Measurements from ENCODE around the gene TMC6. TPM values are rescaled to one million over a fixed set of nuclear protein-coding genes. Genes with fewer than 3 reads are reported as not detected.
A peak's percentile ranks its signal among the peaks of the same experiment; 100 is the strongest.

TMC6 gene, protein sequence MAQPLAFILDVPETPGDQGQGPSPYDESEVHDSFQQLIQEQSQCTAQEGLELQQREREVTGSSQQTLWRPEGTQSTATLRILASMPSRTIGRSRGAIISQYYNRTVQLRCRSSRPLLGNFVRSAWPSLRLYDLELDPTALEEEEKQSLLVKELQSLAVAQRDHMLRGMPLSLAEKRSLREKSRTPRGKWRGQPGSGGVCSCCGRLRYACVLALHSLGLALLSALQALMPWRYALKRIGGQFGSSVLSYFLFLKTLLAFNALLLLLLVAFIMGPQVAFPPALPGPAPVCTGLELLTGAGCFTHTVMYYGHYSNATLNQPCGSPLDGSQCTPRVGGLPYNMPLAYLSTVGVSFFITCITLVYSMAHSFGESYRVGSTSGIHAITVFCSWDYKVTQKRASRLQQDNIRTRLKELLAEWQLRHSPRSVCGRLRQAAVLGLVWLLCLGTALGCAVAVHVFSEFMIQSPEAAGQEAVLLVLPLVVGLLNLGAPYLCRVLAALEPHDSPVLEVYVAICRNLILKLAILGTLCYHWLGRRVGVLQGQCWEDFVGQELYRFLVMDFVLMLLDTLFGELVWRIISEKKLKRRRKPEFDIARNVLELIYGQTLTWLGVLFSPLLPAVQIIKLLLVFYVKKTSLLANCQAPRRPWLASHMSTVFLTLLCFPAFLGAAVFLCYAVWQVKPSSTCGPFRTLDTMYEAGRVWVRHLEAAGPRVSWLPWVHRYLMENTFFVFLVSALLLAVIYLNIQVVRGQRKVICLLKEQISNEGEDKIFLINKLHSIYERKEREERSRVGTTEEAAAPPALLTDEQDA
- total RNA-seq (10 to 100 TPM in 7 of 9 donors, 1 to 10 TPM in 2; 3.9 to 38.9 (median 18.8) TPM), polyA plus RNA-seq (10 to 100 TPM in 2 of 3 donors, 1 to 10 TPM in 1; 2.5 to 79.0 (median 40.3) TPM)
- long read RNA-seq, donor 1 = 0 reads
- long read RNA-seq, donor 2 = 0 reads
- long read RNA-seq, donor 3, partial matches to known transcripts = 0 of 1 reads
- long read RNA-seq, donor 3, other reads (novel, unspliced or antisense) = 0 of 1 reads
- long read RNA-seq, donor 4, partial matches to known transcripts = 0 of 3 reads
- long read RNA-seq, donor 4, other reads (novel, unspliced or antisense) = 3 of 3 reads
- long read RNA-seq, donor 5, full-length matches to known transcripts = 5 of 26 reads
- long read RNA-seq, donor 5, partial matches to known transcripts = 8 of 26 reads
- long read RNA-seq, donor 5, other reads (novel, unspliced or antisense) = 13 of 26 reads
- long read RNA-seq, donor 6, partial matches to known transcripts = 0 of 1 reads
- long read RNA-seq, donor 6, other reads (novel, unspliced or antisense) = 0 of 1 reads
- long read RNA-seq, donor 7 = 0 reads
- long read RNA-seq, donor 8, partial matches to known transcripts = 0 of 1 reads
- long read RNA-seq, donor 8, other reads (novel, unspliced or antisense) = 0 of 1 reads
- long read RNA-seq, donor 9, partial matches to known transcripts = 0 of 1 reads
- long read RNA-seq, donor 9, other reads (novel, unspliced or antisense) = 0 of 1 reads
- long read RNA-seq, donor 10 = 0 reads

DNA sequence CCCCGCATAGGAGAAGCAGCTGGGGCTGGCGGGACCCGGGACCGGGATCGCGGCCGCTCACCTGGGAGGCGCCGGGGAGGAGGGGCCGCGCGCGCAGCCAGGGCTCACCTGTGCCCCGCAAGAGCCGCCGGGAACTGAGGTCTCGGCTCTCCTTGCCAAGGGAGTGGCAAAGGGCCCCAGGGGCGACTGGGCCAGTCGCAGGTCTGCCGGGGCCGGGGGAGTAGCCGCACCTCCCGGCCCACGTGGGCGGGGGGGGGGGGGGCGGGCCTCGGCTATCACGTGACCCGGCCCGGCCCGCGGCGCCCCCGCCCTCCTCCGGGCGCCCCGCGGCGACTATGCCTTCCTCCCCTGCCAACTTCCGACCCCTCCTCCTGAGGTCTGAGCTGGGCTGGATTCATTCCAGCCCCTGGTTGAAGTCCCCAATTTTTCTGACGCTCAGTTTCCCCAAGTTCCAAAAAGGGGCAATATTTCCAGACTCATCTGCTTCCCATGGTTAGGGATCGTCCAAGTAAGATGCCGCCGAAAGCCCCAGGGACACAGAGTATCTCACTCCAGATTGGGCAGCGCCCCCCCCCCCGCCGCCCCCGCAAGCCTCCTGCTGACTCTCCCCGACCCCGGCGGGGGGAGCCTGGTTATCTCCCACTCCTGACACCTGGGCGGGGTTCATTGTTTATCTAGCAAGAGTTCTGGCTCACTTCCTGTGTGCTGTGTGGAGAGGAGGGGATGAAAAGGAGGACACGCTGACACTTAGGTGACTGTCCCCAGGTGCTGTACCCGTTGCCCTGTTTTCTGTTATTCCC is at the start of gene TMC6:
Gene TMC6 (minus strand): TSS at position 205 of the 800 bp plus-strand sequence. CDS start 1,923 bp downstream, outside the sequence.
- 1 to 9% (median 4%) methylated on average over 15 to 54 of the region's 54 CpGs for WGBS, 4 donors
- Histone ChIP-seq H3K27me3 (peaks cover 11% of the 10 kb centered on the region), H3K9me3 (replicated peaks in 1 of 3) (no peaks in the 10 kb centered on the region), H3K27ac (peak within 1 kb of the TSS in 4 of 5 donors; percentile 70 to 91 (median 72)), H3K4me1 (replicated peaks in 1 of 2) (peaks cover 12 to 47% of the 10 kb centered on the region in 2 donors), H3K36me3 (replicated peaks in 1 of 2) (no peaks in the 10 kb centered on the region), H3K4me3 (peak within 1 kb of the TSS in 3 of 4 donors; percentile 18 to 74 (median 33))
- DNase-seq = peak in 1 of 7 donors; percentile 28
- intact Hi-C loops (cut with DNase I) = loop anchor here in 1 of 2 donors (5.0 kb wide), 1 partner anchor 44 kb away; no protein-coding TSS in a partner anchor
- TF ChIP-seq POLR2A (IDR thresholded peaks at IDR 0.05) = no peak
- TF ChIP-seq, protein P1, sequence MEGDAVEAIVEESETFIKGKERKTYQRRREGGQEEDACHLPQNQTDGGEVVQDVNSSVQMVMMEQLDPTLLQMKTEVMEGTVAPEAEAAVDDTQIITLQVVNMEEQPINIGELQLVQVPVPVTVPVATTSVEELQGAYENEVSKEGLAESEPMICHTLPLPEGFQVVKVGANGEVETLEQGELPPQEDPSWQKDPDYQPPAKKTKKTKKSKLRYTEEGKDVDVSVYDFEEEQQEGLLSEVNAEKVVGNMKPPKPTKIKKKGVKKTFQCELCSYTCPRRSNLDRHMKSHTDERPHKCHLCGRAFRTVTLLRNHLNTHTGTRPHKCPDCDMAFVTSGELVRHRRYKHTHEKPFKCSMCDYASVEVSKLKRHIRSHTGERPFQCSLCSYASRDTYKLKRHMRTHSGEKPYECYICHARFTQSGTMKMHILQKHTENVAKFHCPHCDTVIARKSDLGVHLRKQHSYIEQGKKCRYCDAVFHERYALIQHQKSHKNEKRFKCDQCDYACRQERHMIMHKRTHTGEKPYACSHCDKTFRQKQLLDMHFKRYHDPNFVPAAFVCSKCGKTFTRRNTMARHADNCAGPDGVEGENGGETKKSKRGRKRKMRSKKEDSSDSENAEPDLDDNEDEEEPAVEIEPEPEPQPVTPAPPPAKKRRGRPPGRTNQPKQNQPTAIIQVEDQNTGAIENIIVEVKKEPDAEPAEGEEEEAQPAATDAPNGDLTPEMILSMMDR (IDR thresholded peaks at IDR 0.05) = no peak

DNA sequence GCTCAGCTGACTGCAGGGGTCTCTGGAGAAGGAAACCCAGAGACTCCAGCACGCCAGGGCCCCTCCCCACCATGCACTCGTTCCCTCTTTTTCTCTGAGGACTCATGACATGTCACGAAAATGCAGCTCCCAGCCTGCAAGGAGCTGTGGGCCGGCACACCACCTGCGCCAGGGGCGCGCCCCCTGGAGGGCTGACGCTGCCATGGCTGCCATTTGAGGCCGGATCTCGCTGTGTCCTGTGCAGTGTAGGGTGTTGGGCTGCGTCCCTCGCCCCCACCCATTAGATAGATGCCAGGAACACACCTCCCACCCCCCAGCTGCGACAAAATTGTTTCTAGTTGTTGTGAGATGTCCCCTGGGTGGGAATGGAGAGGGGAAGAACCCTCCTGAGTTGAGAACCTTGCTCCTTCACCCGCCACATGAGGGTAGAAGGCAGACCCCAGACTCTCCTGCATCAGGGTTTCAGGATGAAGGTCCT is 48.0 kb upstream of the TMC6 start:
- intact Hi-C loops (cut with DNase I) = loop anchor here in 1 of 2 donors (2.0 kb wide), 1 partner anchor 64 kb away; no protein-coding TSS in a partner anchor
- 23 to 46% (median 33%) methylated on average over 6 to 14 of the region's 14 CpGs for WGBS, 4 donors

DNA sequence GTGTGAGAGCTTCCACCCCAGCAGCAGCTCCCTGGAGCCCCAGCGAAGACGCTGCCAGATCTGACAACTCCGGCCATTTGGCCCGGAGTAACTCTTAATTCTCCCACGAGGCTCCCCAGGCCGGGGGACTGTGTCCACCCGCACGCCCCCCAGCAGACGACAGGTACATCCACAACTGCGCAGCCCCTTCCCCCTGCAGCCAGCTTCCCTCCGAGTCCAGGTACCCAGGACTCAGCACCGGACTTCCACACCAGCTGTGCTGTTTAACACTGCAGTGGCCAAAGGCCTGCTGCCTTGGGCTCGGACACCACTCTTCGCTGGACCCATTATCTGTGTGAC is 47.1 kb upstream of the TMC6 start:
- H3K4me3 ChIP-seq = no peak overlapping the region
- no peaks in the 10 kb centered on the region for H3K9me3 ChIP-seq (replicated peaks in 1 of 3)
- H3K4me1 ChIP-seq (replicated peaks in 1 of 2) = peaks cover 19 to 61% of the 10 kb centered on the region in 2 donors
- DNase-seq = no peak
- H3K27ac ChIP-seq = peak overlapping the region in 1 of 5 donors; percentile 89
- peaks cover 0 to 7% of the 10 kb centered on the region in 2 donors for H3K36me3 ChIP-seq (replicated peaks in 1 of 2)
- 78 to 85% (median 82%) methylated on average over 9 to 14 of the region's 14 CpGs for WGBS, 4 donors
- TF ChIP-seq, protein P1 (IDR thresholded peaks at IDR 0.05) = no peak
- intact Hi-C loops (cut with DNase I) = no loop called here
- H3K27me3 ChIP-seq = no peaks in the 10 kb centered on the region

More for the DNA sequence above, 48.0 kb upstream of the TMC6 start:
- peak; percentile 63 to 86 (median 76) for DNase-seq
- Histone ChIP-seq H3K4me1 (replicated peaks in 1 of 2) (peaks cover 19 to 61% of the 10 kb centered on the region in 2 donors), H3K27ac (no peak overlapping the region), H3K36me3 (replicated peaks in 1 of 2) (peaks cover 0 to 6% of the 10 kb centered on the region in 2 donors), H3K9me3 (replicated peaks in 1 of 3) (no peaks in the 10 kb centered on the region), H3K4me3 (no peak overlapping the region), H3K27me3 (no peaks in the 10 kb centered on the region)
- TF ChIP-seq, protein P1 (IDR thresholded peaks at IDR 0.05) = peak; percentile 75 to 91 (median 81)
- no peak for TF ChIP-seq POLR2A (IDR thresholded peaks at IDR 0.05)

Measured in adrenal gland (tissue), 19 donors.